CD4-positive, alpha-beta T cell (primary cell): ENCODE data around the gene ALPG. TPM values are rescaled to one million over a fixed set of nuclear protein-coding genes. Genes with fewer than 3 reads are reported as not detected.
"Not testable (repeated sequence)": the region's sequence is repeated elsewhere in the genome, so short reads cannot be mapped to it uniquely, and the experiment has no call there.

Experiments
- ATAC-seq: fragments of 200-7000 bp; cut with Tn5 transposase; one replicate; pipeline ENCODE4 v1.10.0; 2022; ENCODE audit warnings: mild to moderate bottlenecking; ENCODE audit not compliant: poor library complexity
- CTCF ChIA-PET: fragments of 350-600 bp; sonication (Branson Sonifier 250); formaldehyde crosslinking; loops from one replicate; lab custom pipeline; 2021; ENCODE audit warnings: antibody characterized with exemption, inconsistent platforms; lab: Charles Lee
- POLR2A ChIA-PET: fragments of 350-600 bp; sonication (Branson Sonifier 250); formaldehyde crosslinking; loops from one replicate; lab custom pipeline; 2021; ENCODE audit warnings: antibody characterized with exemption, inconsistent platforms; lab: Charles Lee
- DNase-seq, 14 experiments: peaks; one replicate each; pipeline ENCODE4 v3.0.0-alpha.2; 2013 to 2020; ENCODE audit warnings: mixed read lengths in 2 of 14
- H3K27ac ChIP-seq, 2 donors: one replicate each; pipeline versions ENCODE4 v1.5.1 to v1.7.0; 2013; ENCODE audit warnings: low read length in 2 of 2, low read depth in 1 of 2, mild to moderate bottlenecking in 1 of 2
- H3K27me3 ChIP-seq, 2 experiments: 1 replicate in 1 of 2; 2 replicates in 1 of 2; pipeline versions ENCODE4 v1.6.1 to v1.7.0; 2013; ENCODE audit warnings: low read length in 2 of 2, control low read depth in 1 of 2, mild to moderate bottlenecking in 1 of 2, moderate library complexity in 1 of 2; ENCODE audit not compliant: insufficient read depth in 2 of 2, control insufficient read depth in 1 of 2
- H3K36me3 ChIP-seq: one replicate; pipeline ENCODE4 v1.6.1; 2013; ENCODE audit warnings: low read length, control low read depth; ENCODE audit not compliant: insufficient read depth
- H3K4me1 ChIP-seq: one replicate; pipeline ENCODE4 v1.6.1; 2013; ENCODE audit warnings: low read length, control low read depth; ENCODE audit not compliant: insufficient read depth
- H3K4me3 ChIP-seq: one replicate; pipeline ENCODE4 v1.5.1; 2013; ENCODE audit warnings: mild to moderate bottlenecking, low read length, moderate library complexity
- H3K9me3 ChIP-seq, 2 experiments: 1 replicate in 1 of 2; 2 replicates in 1 of 2; pipeline versions ENCODE4 v1.6.1 to v1.7.0; 2013; ENCODE audit warnings: low read length in 2 of 2, mild to moderate bottlenecking in 2 of 2, control low read depth in 1 of 2, moderate library complexity in 1 of 2; ENCODE audit not compliant: control insufficient read depth in 1 of 2, insufficient read depth in 1 of 2
- H3K27ac Mint-ChIP-seq: one replicate; pipeline ENCODE4 v1.8.0; 2020; ENCODE audit warnings: mixed read lengths
- H3K27me3 Mint-ChIP-seq: one replicate; pipeline ENCODE4 v1.8.0; 2021; ENCODE audit warnings: mixed read lengths
- H3K36me3 Mint-ChIP-seq: one replicate; pipeline ENCODE4 v1.8.0; 2021; ENCODE audit warnings: low read depth, mixed read lengths
- H3K4me1 Mint-ChIP-seq: one replicate; pipeline ENCODE4 v1.8.0; 2021; ENCODE audit warnings: low read depth, mixed read lengths
- H3K4me3 Mint-ChIP-seq: one replicate; pipeline ENCODE4 v1.8.0; 2020; ENCODE audit warnings: mild to moderate bottlenecking, mixed read lengths
- H3K9me3 Mint-ChIP-seq: one replicate; pipeline ENCODE4 v1.8.0; 2020; ENCODE audit warnings: mixed read lengths
- CTCF ChIP-seq: fragments of 200-600 bp; IDR thresholded peaks from one replicate; pipeline ENCODE4 v1.8.0; 2022; ENCODE audit warnings: antibody characterized with exemption, mild to moderate bottlenecking
- intact Hi-C, 2 experiments: fragments of 100-400 bp; cut with DNase I in 1 of 2; cut with micrococcal nuclease in 1 of 2; formaldehyde crosslinking; loops; one replicate each; pipeline versions ENCODE4 v1.15.1 to v1.9.0; 2023 to 2025; cut with DNase I, micrococcal nuclease
- total RNA-seq, 174 experiments: library from RNA in 2 of 174; stranded (reverse) in 2 of 174; gene quantifications; one replicate each; pipeline ENCODE4 v1.2.3 and lab custom pipeline; 2021 to 2026

Gene ALPG
- total RNA-seq, 2 experiments from 2014 or later: not detected

- no peaks in the 10 kb centered on the region for H3K9me3 Mint-ChIP-seq
- ChIA-PET POLR2A (no interaction called here), CTCF (no interaction called here)
- Histone ChIP-seq H3K27me3 (no peaks in the 10 kb centered on the region), H3K36me3 (no peaks in the 10 kb centered on the region), H3K9me3 (no peaks in the 10 kb centered on the region), H3K4me3 (no peak overlapping the region), H3K27ac (no peak overlapping the region), H3K4me1 (no peaks in the 10 kb centered on the region)
- no peak overlapping the region for H3K4me3 Mint-ChIP-seq
- peaks cover 18% of the 10 kb centered on the region for H3K27me3 Mint-ChIP-seq
- no peaks in the 10 kb centered on the region for H3K4me1 Mint-ChIP-seq
- no peak for DNase-seq
- no peak for TF ChIP-seq CTCF
- ATAC-seq: no peak
- H3K36me3 Mint-ChIP-seq: no peaks in the 10 kb centered on the region
- intact Hi-C loops: no loop called here
- H3K27ac Mint-ChIP-seq: no peak overlapping the region
These were observed 6.2 kb upstream of the ALPG start for GRCh38 chr2:232400256-232401015.

GRCh38 chr2:232402518-232402917 is 4.1 kb upstream of the ALPG start:
- DNase-seq (no peak), ATAC-seq (no peak)
- Histone ChIP-seq H3K9me3 (no peaks in the 10 kb centered on the region), H3K27me3 (no peaks in the 10 kb centered on the region), H3K36me3 (no peaks in the 10 kb centered on the region), H3K4me1 (no peaks in the 10 kb centered on the region), H3K4me3 (no peak overlapping the region), H3K27ac (no peak overlapping the region)
- H3K4me1 Mint-ChIP-seq: no peaks in the 10 kb centered on the region
- H3K36me3 Mint-ChIP-seq: no peaks in the 10 kb centered on the region
- ChIA-PET CTCF (no interaction called here), POLR2A (no interaction called here)
- no peak for TF ChIP-seq CTCF
- peaks cover 18% of the 10 kb centered on the region for H3K27me3 Mint-ChIP-seq
- intact Hi-C loops: no loop called here
- H3K4me3 Mint-ChIP-seq: no peak overlapping the region
- H3K9me3 Mint-ChIP-seq: no peaks in the 10 kb centered on the region
- no peak overlapping the region for H3K27ac Mint-ChIP-seq

- H3K4me1 ChIP-seq: no peaks in the 10 kb centered on the region
- ChIA-PET CTCF (no interaction called here), POLR2A (no interaction called here)
- H3K4me3 ChIP-seq: no peak overlapping the region
- H3K9me3 ChIP-seq: no peaks in the 10 kb centered on the region
- no peak overlapping the region for H3K27ac ChIP-seq
- ATAC-seq (no peak), DNase-seq (no peak)
- H3K9me3 Mint-ChIP-seq: no peaks in the 10 kb centered on the region
- H3K27ac Mint-ChIP-seq: no peak overlapping the region
- peaks cover 7% of the 10 kb centered on the region for H3K27me3 Mint-ChIP-seq
- H3K27me3 ChIP-seq: peaks cover 0 to 5% of the 10 kb centered on the region in 2 experiments
- intact Hi-C loops: no loop called here
- H3K36me3 ChIP-seq: no peaks in the 10 kb centered on the region
- no peak for TF ChIP-seq CTCF
- H3K4me3 Mint-ChIP-seq: no peak overlapping the region
- no peaks in the 10 kb centered on the region for H3K36me3 Mint-ChIP-seq
- H3K4me1 Mint-ChIP-seq: no peaks in the 10 kb centered on the region
These were observed 617 bp upstream of the ALPG start for GRCh38 chr2:232405943-232406510.

GRCh38 chr2:232407428-232408150 is 945 bp downstream of the ALPG start:
- H3K4me1 ChIP-seq, H3K36me3 ChIP-seq, DNase-seq, CTCF ChIA-PET, H3K4me3 Mint-ChIP-seq, ATAC-seq, H3K27ac Mint-ChIP-seq, H3K27ac ChIP-seq, H3K4me1 Mint-ChIP-seq, H3K9me3 Mint-ChIP-seq, H3K27me3 ChIP-seq, H3K9me3 ChIP-seq, H3K4me3 ChIP-seq, H3K36me3 Mint-ChIP-seq, POLR2A ChIA-PET, intact Hi-C loops: not testable (repeated sequence)
- peaks cover 16% of the 10 kb centered on the region for H3K27me3 Mint-ChIP-seq

- H3K27me3 Mint-ChIP-seq: peaks cover 23% of the 10 kb centered on the region
- intact Hi-C loops, H3K27me3 ChIP-seq, ATAC-seq, H3K4me3 ChIP-seq, H3K4me1 ChIP-seq, H3K4me1 Mint-ChIP-seq, H3K9me3 ChIP-seq, H3K4me3 Mint-ChIP-seq, DNase-seq, H3K9me3 Mint-ChIP-seq, POLR2A ChIA-PET, CTCF ChIA-PET, H3K36me3 ChIP-seq, H3K27ac ChIP-seq, H3K27ac Mint-ChIP-seq, H3K36me3 Mint-ChIP-seq: not testable (repeated sequence)
These were observed 1.6 kb downstream of the ALPG start for GRCh38 chr2:232408269-232408668.
